Osteoblast (primary cell): ENCODE data around the gene ZC3H11A. TPM values are rescaled to one million over a fixed set of nuclear protein-coding genes. Genes with fewer than 3 reads are reported as not detected.

Source experiments
- DNase-seq: peaks from one replicate; pipeline ENCODE4 v3.0.0; 2011; ENCODE audit warnings: low spot score, mixed read lengths; ENCODE audit not compliant: insufficient read length; ENCODE audit errors: missing footprints
- H2AFZ ChIP-seq: 2 replicates; pipeline ENCODE4 v1.6.0; 2011; ENCODE audit warnings: mild to moderate bottlenecking, low read length
- H3K27ac ChIP-seq: 2 replicates; pipeline ENCODE4 v1.5.1; 2011; ENCODE audit warnings: mild to moderate bottlenecking, low read depth, low read length, moderate library complexity
- H3K27me3 ChIP-seq: 2 replicates; pipeline ENCODE4 v1.6.0; 2012; ENCODE audit warnings: mild to moderate bottlenecking, control low read depth, inconsistent platforms, low read length, moderate library complexity; ENCODE audit not compliant: insufficient read depth
- H3K36me3 ChIP-seq: 2 replicates; pipeline ENCODE4 v1.5.1; 2011; ENCODE audit warnings: mild to moderate bottlenecking, low read length, control low read depth, moderate library complexity; ENCODE audit not compliant: insufficient read depth
- H3K4me1 ChIP-seq: 2 replicates; pipeline ENCODE4 v1.5.1; 2011; ENCODE audit warnings: mild to moderate bottlenecking, low read length, control low read depth, moderate library complexity; ENCODE audit not compliant: insufficient read depth
- H3K4me2 ChIP-seq: 2 replicates; pipeline ENCODE4 v1.6.0; 2011; ENCODE audit warnings: mild to moderate bottlenecking, low read length; ENCODE audit not compliant: insufficient read depth
- H3K4me3 ChIP-seq: fragments of 200-600 bp; sonication (generic); 3 replicates; pipeline ENCODE4 v1.5.1; 2012; ENCODE audit warnings: mild to moderate bottlenecking, low read length, inconsistent platforms; ENCODE audit not compliant: insufficient read depth
- H3K79me2 ChIP-seq: 2 replicates; pipeline ENCODE4 v1.6.0; 2012; ENCODE audit warnings: mild to moderate bottlenecking, low read length, control low read depth, inconsistent platforms; ENCODE audit not compliant: insufficient read depth
- H3K9me3 ChIP-seq: 2 replicates; pipeline ENCODE4 v1.5.1; 2011; ENCODE audit warnings: low read depth, low read length, control low read depth
- H4K20me1 ChIP-seq: 2 replicates; pipeline ENCODE4 v1.6.0; 2012; ENCODE audit warnings: mild to moderate bottlenecking, low read length, control low read depth; ENCODE audit not compliant: insufficient read depth
- total RNA-seq: library from RNA; depleted of rRNA; stranded (reverse); fragments of >200 nt; gene quantifications from 2 replicates; pipeline ENCODE4 v1.2.3, GENCODE V29; 2012
- TF ChIP-seq, protein P1 (sequence below): IDR thresholded peaks from 2 replicates; pipeline ENCODE4 v1.5.1; 2011; ENCODE audit warnings: mild to moderate bottlenecking, low read depth, low read length, moderate library complexity; ENCODE audit errors: extremely low read depth

ZC3H11A gene
- total RNA-seq, 1 donor = 128 TPM

DNA sequence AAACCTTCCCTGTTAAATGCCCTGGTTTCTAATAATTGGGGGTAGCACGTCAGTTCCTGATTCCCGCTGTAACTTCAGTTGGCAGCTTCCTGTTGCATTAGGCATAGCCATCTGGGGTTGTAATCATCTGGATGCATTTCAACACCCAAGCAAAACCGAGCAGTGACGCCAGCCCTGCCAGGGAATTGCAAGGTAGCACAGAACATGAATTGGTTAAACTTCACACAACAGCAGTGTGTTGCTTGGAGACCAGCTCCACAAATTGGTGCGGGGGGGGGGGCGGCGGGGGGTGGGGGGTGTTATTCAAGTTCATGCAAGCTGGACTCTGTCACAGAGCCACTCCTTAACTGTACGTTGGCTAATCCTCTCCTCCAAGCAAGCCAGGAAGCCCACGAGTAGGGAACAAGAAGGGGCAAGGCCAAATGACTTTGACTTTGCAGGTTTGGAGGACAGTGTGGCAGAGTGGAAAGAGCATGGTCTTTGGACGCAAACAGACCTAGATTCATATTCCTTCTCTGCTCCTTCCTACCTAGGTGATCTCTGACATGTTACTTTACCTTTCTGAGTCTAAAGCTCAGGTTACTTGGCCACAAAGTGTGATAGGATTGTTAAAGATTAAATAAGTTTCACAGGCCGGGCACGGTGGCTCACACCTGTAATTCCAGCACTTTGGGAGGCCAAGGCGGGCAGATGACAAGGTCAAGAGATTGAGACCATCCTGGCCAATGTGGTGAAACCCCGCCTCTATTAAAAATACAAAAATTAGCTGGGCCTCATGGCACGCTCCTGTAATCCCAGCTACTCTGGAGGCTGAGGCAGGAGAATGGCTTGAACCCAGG is 25.7 kb upstream of the ZC3H11A start:
- H3K27me3 ChIP-seq = peaks cover 6% of the 10 kb centered on the region
- DNase-seq = peak; percentile 85

DNA sequence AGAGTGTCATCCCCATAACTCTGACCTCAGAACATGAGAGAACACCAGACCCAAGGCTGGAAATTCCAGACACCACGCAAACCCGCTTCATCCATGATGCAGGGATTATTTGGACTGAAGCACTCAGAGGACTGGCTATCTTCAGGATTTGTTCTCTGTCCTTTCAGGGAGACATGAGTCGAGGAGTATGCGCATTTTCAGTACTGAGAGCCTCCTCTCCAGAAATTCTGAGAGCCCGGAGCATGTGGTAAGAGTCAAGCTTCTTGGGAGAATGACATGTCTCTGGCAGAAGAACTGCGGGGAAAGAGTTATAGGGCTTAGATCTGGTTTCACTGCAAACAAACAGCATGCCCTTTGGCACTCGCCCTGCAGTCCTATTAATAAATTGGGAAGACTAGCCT is 23.5 kb upstream of the ZC3H11A start:
- Histone ChIP-seq H3K27ac (no peak overlapping the region), H3K36me3 (no peaks in the 10 kb centered on the region), H3K4me1 (peaks cover 2% of the 10 kb centered on the region), H3K4me3 (no peak overlapping the region), H3K27me3 (peaks cover 6% of the 10 kb centered on the region), H2AFZ (no peak overlapping the region), H3K79me2 (no peaks in the 10 kb centered on the region), H3K9me3 (no peaks in the 10 kb centered on the region), H4K20me1 (no peaks in the 10 kb centered on the region), H3K4me2 (no peak overlapping the region)
- DNase-seq = no peak
- TF ChIP-seq, protein P1, sequence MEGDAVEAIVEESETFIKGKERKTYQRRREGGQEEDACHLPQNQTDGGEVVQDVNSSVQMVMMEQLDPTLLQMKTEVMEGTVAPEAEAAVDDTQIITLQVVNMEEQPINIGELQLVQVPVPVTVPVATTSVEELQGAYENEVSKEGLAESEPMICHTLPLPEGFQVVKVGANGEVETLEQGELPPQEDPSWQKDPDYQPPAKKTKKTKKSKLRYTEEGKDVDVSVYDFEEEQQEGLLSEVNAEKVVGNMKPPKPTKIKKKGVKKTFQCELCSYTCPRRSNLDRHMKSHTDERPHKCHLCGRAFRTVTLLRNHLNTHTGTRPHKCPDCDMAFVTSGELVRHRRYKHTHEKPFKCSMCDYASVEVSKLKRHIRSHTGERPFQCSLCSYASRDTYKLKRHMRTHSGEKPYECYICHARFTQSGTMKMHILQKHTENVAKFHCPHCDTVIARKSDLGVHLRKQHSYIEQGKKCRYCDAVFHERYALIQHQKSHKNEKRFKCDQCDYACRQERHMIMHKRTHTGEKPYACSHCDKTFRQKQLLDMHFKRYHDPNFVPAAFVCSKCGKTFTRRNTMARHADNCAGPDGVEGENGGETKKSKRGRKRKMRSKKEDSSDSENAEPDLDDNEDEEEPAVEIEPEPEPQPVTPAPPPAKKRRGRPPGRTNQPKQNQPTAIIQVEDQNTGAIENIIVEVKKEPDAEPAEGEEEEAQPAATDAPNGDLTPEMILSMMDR = no peak

More for the DNA sequence above, 25.7 kb upstream of the ZC3H11A start:
- peak overlapping the region; percentile 64 for H3K4me2 ChIP-seq
- no peak overlapping the region for H3K27ac ChIP-seq
- no peaks in the 10 kb centered on the region for H3K79me2 ChIP-seq
- H3K4me3 ChIP-seq = no peak overlapping the region
- no peaks in the 10 kb centered on the region for H3K36me3 ChIP-seq
- H3K9me3 ChIP-seq = no peaks in the 10 kb centered on the region
- TF ChIP-seq, protein P1 = no peak
- peak overlapping the region; percentile 61 for H2AFZ ChIP-seq
- peaks cover 2% of the 10 kb centered on the region for H3K4me1 ChIP-seq
- H4K20me1 ChIP-seq = no peaks in the 10 kb centered on the region

DNA sequence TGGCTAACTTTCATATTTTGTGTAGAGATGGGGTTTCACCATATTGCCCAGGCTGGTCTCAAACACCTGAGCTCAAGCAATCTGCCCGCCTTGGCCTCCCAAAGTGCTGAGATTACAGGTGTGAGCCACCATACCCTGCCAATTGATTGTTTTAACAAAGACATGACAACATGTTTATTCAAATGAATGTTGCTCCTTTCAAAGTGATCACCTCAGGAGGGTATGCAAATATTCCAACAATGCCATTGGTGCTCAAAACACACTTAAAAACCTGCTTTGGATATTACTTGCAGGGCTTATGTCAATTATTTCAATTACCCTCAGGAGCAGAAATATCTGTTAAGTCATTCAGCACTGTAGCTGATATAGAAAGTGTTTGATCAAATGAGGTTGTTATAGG is 22.6 kb upstream of the ZC3H11A start:
- no peaks in the 10 kb centered on the region for H3K79me2 ChIP-seq
- no peak overlapping the region for H3K27ac ChIP-seq
- no peaks in the 10 kb centered on the region for H4K20me1 ChIP-seq
- no peak overlapping the region for H3K4me2 ChIP-seq
- TF ChIP-seq, protein P1 = no peak
- H2AFZ ChIP-seq = no peak overlapping the region
- peaks cover 2% of the 10 kb centered on the region for H3K4me1 ChIP-seq
- H3K27me3 ChIP-seq = peaks cover 6% of the 10 kb centered on the region
- no peaks in the 10 kb centered on the region for H3K9me3 ChIP-seq
- H3K4me3 ChIP-seq = no peak overlapping the region
- H3K36me3 ChIP-seq = no peaks in the 10 kb centered on the region
- DNase-seq = no peak

DNA sequence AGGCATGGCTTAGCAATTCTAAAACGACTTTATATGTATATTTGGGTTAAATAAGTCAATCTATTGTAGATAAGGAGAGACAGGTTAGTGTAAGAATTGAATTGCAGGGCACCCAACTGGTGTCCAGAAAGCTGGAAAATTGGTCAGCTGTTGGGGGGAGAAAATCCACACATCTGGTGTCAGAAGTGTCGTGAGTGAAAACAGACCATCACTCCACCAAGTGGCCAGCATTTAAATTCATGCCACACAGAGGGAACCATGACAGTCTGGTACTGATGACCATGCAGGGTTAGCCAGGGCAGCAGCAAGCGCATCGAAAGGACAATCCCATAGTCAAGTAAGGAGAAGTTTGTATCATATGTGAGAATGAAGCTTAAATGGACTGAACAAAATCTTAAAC is 18.8 kb upstream of the ZC3H11A start:
- Histone ChIP-seq H2AFZ (no peak overlapping the region), H3K4me3 (no peak overlapping the region), H3K27me3 (peaks cover 6% of the 10 kb centered on the region), H3K27ac (no peak overlapping the region), H3K4me1 (no peaks in the 10 kb centered on the region), H3K4me2 (no peak overlapping the region), H4K20me1 (no peaks in the 10 kb centered on the region), H3K36me3 (no peaks in the 10 kb centered on the region), H3K79me2 (no peaks in the 10 kb centered on the region), H3K9me3 (no peaks in the 10 kb centered on the region)
- TF ChIP-seq, protein P1 = peak; percentile 32
- DNase-seq = no peak
